ENCODE data around the gene KLF1.

DNA sequence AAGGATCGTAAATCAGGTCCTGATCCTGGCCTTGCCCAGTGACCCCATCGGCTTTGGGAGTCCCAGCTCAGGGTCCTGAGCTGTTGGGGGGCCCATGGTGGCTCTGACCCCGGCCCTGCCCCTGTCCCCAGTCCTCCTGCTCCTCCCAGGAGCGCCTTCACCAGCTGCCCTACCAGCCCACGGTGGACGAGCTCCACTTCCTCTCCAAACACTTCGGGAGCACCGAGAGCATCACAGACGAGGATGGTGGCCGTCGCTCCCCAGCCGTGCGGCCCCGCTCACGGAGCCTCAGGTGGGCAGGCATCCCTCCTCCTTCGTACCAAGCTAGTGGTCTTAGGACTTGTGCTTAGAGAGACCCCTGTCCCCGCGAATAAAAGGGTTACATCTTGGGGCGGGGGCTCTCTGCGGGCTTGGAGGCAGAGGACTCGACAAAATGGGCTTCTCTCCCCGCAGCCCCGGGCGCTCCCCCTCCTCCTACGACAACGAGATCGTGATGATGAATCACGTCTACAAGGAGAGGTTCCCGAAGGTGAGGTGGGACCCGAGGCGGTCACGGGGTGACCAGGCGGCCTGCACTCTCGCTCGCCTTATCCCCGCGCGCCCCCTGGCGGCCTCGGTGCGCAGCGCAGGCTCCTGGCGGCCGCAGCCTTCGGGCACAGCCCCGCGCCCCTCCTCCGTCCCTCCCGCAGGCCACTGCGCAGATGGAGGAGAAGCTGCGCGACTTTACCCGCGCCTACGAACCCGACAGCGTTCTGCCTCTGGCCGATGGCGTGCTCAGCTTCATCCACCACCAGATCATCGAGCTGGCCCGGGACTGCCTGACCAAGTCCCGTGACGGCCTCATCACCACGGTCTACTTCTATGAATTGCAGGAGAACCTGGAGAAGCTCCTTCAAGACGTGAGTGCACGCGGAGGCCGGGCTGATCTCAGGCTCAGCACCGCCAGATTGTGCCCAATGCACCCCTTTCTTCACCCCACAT, 39.6 kb downstream of the KLF1 start:
- TF ChIP-seq, protein P1, sequence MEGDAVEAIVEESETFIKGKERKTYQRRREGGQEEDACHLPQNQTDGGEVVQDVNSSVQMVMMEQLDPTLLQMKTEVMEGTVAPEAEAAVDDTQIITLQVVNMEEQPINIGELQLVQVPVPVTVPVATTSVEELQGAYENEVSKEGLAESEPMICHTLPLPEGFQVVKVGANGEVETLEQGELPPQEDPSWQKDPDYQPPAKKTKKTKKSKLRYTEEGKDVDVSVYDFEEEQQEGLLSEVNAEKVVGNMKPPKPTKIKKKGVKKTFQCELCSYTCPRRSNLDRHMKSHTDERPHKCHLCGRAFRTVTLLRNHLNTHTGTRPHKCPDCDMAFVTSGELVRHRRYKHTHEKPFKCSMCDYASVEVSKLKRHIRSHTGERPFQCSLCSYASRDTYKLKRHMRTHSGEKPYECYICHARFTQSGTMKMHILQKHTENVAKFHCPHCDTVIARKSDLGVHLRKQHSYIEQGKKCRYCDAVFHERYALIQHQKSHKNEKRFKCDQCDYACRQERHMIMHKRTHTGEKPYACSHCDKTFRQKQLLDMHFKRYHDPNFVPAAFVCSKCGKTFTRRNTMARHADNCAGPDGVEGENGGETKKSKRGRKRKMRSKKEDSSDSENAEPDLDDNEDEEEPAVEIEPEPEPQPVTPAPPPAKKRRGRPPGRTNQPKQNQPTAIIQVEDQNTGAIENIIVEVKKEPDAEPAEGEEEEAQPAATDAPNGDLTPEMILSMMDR (IDR thresholded peaks at IDR 0.05) = peak; percentile 98 to 100 (median 99)
- TF ChIP-seq POLR2A (IDR thresholded peaks at IDR 0.05) = peak in 1 of 2 donors; percentile 7
